ENCODE data around the gene LCMT1.

Gene LCMT1

DNA sequence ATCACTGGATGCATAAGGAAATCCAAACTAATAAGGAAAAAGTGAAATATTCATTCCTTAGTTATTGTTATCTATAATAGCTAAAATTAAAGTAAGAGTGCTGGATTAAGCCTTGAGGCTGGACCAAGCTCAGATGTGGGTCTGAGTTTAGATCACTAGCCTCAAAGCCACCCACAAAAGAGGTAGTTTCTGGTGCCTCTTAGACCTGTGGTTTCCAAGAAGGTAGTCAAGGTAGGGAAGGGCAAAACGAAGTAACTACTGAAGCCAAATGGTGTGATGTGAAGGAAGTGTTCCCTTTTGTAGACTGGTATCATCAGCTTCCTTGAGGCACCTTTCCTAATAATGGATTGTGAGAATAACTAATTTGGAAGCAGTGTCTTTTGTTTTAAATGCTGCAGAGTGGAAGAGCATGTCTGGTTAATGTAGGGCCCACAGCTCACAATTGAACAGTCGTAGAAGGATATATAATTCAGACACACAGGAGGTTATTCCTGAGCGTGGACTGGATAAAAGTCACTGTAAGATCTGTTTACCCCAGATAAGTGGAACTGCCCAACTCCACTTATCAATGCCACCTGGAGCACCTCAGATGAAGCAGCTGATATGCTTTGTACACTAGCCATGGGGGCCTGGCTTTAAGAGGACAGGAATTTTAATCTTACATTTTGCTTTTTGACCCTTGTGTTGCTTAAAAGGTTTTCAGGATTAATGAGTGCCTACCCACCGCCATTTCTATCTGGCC lies 31.7 kb upstream of the LCMT1 start:
- Histone ChIP-seq H3K27ac (ENCODE audit: low read length) (no peak overlapping the region), H3K36me3 (ENCODE audit: control insufficient read depth in 2 of 2, insufficient read depth in 2 of 2, low read length in 2 of 2) (no peaks in the 10 kb centered on the region), H3K9ac (ENCODE audit: low read length in 2 of 2) (no peak overlapping the region), H3K4me3 (ENCODE audit: low read length in 2 of 2) (no peak overlapping the region), H3K9me3 (ENCODE audit: control insufficient read depth in 2 of 2, low read length in 2 of 2) (no peaks in the 10 kb centered on the region), H3K27me3 (ENCODE audit: control insufficient read depth in 1 of 2, insufficient read depth in 2 of 2, low read length in 2 of 2) (no peaks in the 10 kb centered on the region), H3K4me1 (ENCODE audit: control insufficient read depth, insufficient read depth, low read length) (no peaks in the 10 kb centered on the region)

- no peaks in the 10 kb centered on the region for H3K9me3 ChIP-seq (ENCODE audit: control insufficient read depth in 2 of 2, low read length in 2 of 2)
- H3K4me3 ChIP-seq (ENCODE audit: low read length in 2 of 2): no peak overlapping the region
Observed at GRCh38 chr16:25080420-25081131, 31.0 kb upstream of the LCMT1 start.

DNA sequence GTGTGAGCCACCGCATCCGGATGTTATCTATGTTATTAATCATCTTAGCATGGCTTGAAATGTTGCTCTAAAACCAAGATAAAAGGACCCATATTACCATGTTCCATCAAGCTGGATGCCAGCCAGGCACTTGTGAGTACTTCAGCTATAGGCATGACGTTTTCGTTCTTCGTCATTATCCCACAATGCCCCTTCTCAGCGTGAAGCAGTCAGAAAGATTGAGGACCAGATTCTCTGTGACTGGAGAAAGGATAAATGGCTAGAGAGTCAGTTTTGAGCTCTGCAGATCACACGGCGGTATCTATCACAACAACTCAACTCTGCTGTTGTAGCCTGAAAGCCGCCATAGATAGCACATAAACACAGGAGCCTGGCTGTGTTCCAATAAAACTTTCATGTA lies 29.8 kb upstream of the LCMT1 start:
- no peak overlapping the region for H3K27ac ChIP-seq (ENCODE audit: low read length)
- H3K4me1 ChIP-seq (ENCODE audit: control insufficient read depth, insufficient read depth, low read length): no peaks in the 10 kb centered on the region
- H3K9me3 ChIP-seq (ENCODE audit: control insufficient read depth in 2 of 2, low read length in 2 of 2): no peaks in the 10 kb centered on the region
- no peaks in the 10 kb centered on the region for H3K27me3 ChIP-seq (ENCODE audit: control insufficient read depth in 1 of 2, insufficient read depth in 2 of 2, low read length in 2 of 2)
- no peaks in the 10 kb centered on the region for H3K36me3 ChIP-seq (ENCODE audit: control insufficient read depth in 2 of 2, insufficient read depth in 2 of 2, low read length in 2 of 2)
- H3K9ac ChIP-seq (ENCODE audit: low read length in 2 of 2): no peak overlapping the region
- H3K4me3 ChIP-seq (ENCODE audit: low read length in 2 of 2): no peak overlapping the region

More at GRCh38 chr16:25080420-25081131, 31.0 kb upstream of the LCMT1 start:
- Histone ChIP-seq H3K9ac (ENCODE audit: low read length in 2 of 2) (no peak overlapping the region), H3K36me3 (ENCODE audit: control insufficient read depth in 2 of 2, insufficient read depth in 2 of 2, low read length in 2 of 2) (no peaks in the 10 kb centered on the region), H3K27ac (ENCODE audit: low read length) (no peak overlapping the region), H3K27me3 (ENCODE audit: control insufficient read depth in 1 of 2, insufficient read depth in 2 of 2, low read length in 2 of 2) (no peaks in the 10 kb centered on the region), H3K4me1 (ENCODE audit: control insufficient read depth, insufficient read depth, low read length) (no peaks in the 10 kb centered on the region)

- Histone ChIP-seq H3K4me1 (ENCODE audit: control insufficient read depth, insufficient read depth, low read length) (no peaks in the 10 kb centered on the region), H3K27ac (ENCODE audit: low read length) (no peak overlapping the region), H3K4me3 (ENCODE audit: low read length in 2 of 2) (no peak overlapping the region), H3K9me3 (ENCODE audit: control insufficient read depth in 2 of 2, low read length in 2 of 2) (no peaks in the 10 kb centered on the region), H3K36me3 (ENCODE audit: control insufficient read depth in 2 of 2, insufficient read depth in 2 of 2, low read length in 2 of 2) (no peaks in the 10 kb centered on the region), H3K27me3 (ENCODE audit: control insufficient read depth in 1 of 2, insufficient read depth in 2 of 2, low read length in 2 of 2) (no peaks in the 10 kb centered on the region), H3K9ac (ENCODE audit: low read length in 2 of 2) (no peak overlapping the region)
Observed at GRCh38 chr16:25083065-25083464, 28.5 kb upstream of the LCMT1 start.

DNA sequence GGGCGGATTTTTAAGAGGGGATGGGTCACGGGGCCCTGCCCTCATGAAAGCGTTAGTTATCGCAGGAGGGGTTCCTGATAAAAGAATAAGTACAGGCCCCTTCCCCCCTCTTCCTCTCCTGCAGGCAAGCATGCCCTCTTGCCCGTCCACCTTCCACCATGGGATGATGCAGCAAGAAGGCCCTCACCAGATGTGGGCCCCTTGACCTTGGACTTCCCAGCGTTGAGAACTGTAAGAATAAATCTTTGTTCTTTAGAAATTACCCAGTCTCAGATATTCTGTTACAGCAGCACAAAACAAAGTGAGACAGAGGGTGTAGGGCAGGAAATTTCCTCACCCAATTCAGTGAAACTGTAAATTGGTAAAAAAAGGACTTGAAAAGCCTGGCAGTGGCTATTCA lies 27.8 kb upstream of the LCMT1 start:
- H3K27ac ChIP-seq (ENCODE audit: low read length): no peak overlapping the region
- no peaks in the 10 kb centered on the region for H3K36me3 ChIP-seq (ENCODE audit: control insufficient read depth in 2 of 2, insufficient read depth in 2 of 2, low read length in 2 of 2)
- H3K27me3 ChIP-seq (ENCODE audit: control insufficient read depth in 1 of 2, insufficient read depth in 2 of 2, low read length in 2 of 2): no peaks in the 10 kb centered on the region
- no peaks in the 10 kb centered on the region for H3K9me3 ChIP-seq (ENCODE audit: control insufficient read depth in 2 of 2, low read length in 2 of 2)
- H3K4me3 ChIP-seq (ENCODE audit: low read length in 2 of 2): no peak overlapping the region
- H3K4me1 ChIP-seq (ENCODE audit: control insufficient read depth, insufficient read depth, low read length): no peaks in the 10 kb centered on the region
- no peak overlapping the region for H3K9ac ChIP-seq (ENCODE audit: low read length in 2 of 2)

DNA sequence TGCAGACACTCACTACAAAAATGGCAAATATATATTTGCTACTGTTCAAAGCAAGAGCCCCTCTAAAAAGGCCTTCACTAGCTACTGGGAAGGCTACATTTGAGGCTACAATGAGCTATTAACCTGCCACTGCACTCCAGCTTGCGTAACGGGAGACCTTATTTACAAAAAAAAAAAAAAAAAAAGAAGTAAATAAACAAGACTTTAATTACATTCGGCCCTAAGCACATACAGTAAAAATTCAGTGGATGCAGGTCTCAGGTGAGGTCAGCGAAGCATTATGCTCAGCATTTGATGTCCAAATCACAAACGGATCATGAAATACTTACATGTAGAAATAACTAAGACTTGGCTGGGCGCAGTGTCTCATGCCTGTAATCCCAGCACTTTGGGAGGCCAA lies 26.7 kb upstream of the LCMT1 start:
- Histone ChIP-seq H3K4me1 (ENCODE audit: control insufficient read depth, insufficient read depth, low read length) (no peaks in the 10 kb centered on the region), H3K27ac (ENCODE audit: low read length) (no peak overlapping the region), H3K4me3 (ENCODE audit: low read length in 2 of 2) (no peak overlapping the region), H3K27me3 (ENCODE audit: control insufficient read depth in 1 of 2, insufficient read depth in 2 of 2, low read length in 2 of 2) (no peaks in the 10 kb centered on the region), H3K9me3 (ENCODE audit: control insufficient read depth in 2 of 2, low read length in 2 of 2) (no peaks in the 10 kb centered on the region), H3K9ac (ENCODE audit: low read length in 2 of 2) (no peak overlapping the region), H3K36me3 (ENCODE audit: control insufficient read depth in 2 of 2, insufficient read depth in 2 of 2, low read length in 2 of 2) (no peaks in the 10 kb centered on the region)

DNA sequence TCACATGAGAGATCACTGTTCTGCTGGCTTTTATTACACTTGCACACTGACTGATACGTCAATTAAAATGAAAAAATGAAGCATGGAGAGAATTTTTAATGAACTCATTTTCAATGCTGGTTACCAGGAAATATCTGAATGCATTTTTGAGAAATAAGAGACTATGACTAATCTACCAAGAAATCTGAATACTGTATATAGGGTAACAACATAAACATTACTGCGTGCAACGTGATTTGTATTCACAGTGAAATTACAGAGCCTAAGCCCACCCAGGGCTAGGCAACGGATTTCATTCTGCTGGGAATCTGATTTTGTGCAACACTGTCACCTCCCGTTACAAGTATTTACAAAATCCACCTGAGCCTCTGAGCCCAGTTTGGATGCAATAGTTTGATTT lies 23.8 kb upstream of the LCMT1 start:
- Histone ChIP-seq H3K27ac (ENCODE audit: low read length) (no peak overlapping the region), H3K4me1 (ENCODE audit: control insufficient read depth, insufficient read depth, low read length) (no peaks in the 10 kb centered on the region), H3K9ac (ENCODE audit: low read length in 2 of 2) (no peak overlapping the region), H3K36me3 (ENCODE audit: control insufficient read depth in 2 of 2, insufficient read depth in 2 of 2, low read length in 2 of 2) (no peaks in the 10 kb centered on the region), H3K27me3 (ENCODE audit: control insufficient read depth in 1 of 2, insufficient read depth in 2 of 2, low read length in 2 of 2) (no peaks in the 10 kb centered on the region), H3K9me3 (ENCODE audit: control insufficient read depth in 2 of 2, low read length in 2 of 2) (no peaks in the 10 kb centered on the region), H3K4me3 (ENCODE audit: low read length in 2 of 2) (no peak overlapping the region)

- no peak overlapping the region for H3K9ac ChIP-seq (ENCODE audit: low read length in 2 of 2)
- no peaks in the 10 kb centered on the region for H3K27me3 ChIP-seq (ENCODE audit: control insufficient read depth in 1 of 2, insufficient read depth in 2 of 2, low read length in 2 of 2)
- no peaks in the 10 kb centered on the region for H3K9me3 ChIP-seq (ENCODE audit: control insufficient read depth in 2 of 2, low read length in 2 of 2)
- no peak overlapping the region for H3K4me3 ChIP-seq (ENCODE audit: low read length in 2 of 2)
- no peak overlapping the region for H3K27ac ChIP-seq (ENCODE audit: low read length)
- no peaks in the 10 kb centered on the region for H3K36me3 ChIP-seq (ENCODE audit: control insufficient read depth in 2 of 2, insufficient read depth in 2 of 2, low read length in 2 of 2)
- H3K4me1 ChIP-seq (ENCODE audit: control insufficient read depth, insufficient read depth, low read length): no peaks in the 10 kb centered on the region
Observed at GRCh38 chr16:25089351-25089750, 22.2 kb upstream of the LCMT1 start.

- no peaks in the 10 kb centered on the region for H3K27me3 ChIP-seq (ENCODE audit: control insufficient read depth in 1 of 2, insufficient read depth in 2 of 2, low read length in 2 of 2)
- H3K36me3 ChIP-seq (ENCODE audit: control insufficient read depth in 2 of 2, insufficient read depth in 2 of 2, low read length in 2 of 2): no peaks in the 10 kb centered on the region
- no peaks in the 10 kb centered on the region for H3K4me1 ChIP-seq (ENCODE audit: control insufficient read depth, insufficient read depth, low read length)
- no peaks in the 10 kb centered on the region for H3K9me3 ChIP-seq (ENCODE audit: control insufficient read depth in 2 of 2, low read length in 2 of 2)
- no peak overlapping the region for H3K27ac ChIP-seq (ENCODE audit: low read length)
- no peak overlapping the region for H3K9ac ChIP-seq (ENCODE audit: low read length in 2 of 2)
- no peak overlapping the region for H3K4me3 ChIP-seq (ENCODE audit: low read length in 2 of 2)
Observed at GRCh38 chr16:25092441-25092840, 19.1 kb upstream of the LCMT1 start.

DNA sequence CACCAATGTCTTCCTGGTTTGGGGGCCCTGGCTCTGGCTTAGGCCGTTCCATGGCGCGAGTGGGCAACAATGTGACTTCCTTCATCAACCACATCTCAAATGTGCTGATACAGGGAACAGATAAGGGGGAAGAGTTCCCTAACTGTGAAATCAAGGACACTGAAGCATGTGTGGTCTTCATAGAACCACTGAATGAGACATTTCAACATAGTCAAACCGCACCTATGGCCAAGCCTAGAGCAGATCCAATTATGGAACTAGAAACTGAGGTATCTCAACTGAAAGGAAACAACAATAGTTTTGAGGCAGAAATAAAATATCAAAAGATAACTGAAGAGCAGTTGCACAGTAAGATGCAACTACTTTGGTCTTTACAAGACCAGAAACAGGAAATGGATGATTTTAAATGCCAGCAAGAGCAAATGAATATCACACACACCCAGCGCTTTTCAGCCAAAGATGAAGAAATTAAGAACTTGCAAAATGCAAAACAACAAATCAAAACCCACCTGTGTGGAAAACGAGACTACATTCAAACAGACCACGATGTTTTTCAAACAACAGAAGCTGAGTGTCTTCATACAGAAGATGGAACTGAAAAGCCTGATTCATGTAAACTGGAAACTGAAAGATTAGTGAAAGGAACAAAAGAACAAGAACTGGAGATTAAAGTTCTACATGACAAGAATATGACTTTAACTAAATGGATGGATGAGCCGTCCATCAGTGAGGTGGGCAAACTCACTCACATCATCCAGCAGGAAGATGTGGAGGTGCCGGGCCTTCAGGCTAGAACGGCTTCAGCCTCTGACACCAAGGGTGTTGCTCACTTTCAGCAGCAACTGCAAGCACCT lies 18.1 kb upstream of the LCMT1 start:
- Histone ChIP-seq H3K27me3 (ENCODE audit: control insufficient read depth in 1 of 2, insufficient read depth in 2 of 2, low read length in 2 of 2) (no peaks in the 10 kb centered on the region), H3K4me1 (ENCODE audit: control insufficient read depth, insufficient read depth, low read length) (no peaks in the 10 kb centered on the region), H3K27ac (ENCODE audit: low read length) (no peak overlapping the region), H3K4me3 (ENCODE audit: low read length in 2 of 2) (no peak overlapping the region), H3K9ac (ENCODE audit: low read length in 2 of 2) (no peak overlapping the region), H3K9me3 (ENCODE audit: control insufficient read depth in 2 of 2, low read length in 2 of 2) (no peaks in the 10 kb centered on the region), H3K36me3 (ENCODE audit: control insufficient read depth in 2 of 2, insufficient read depth in 2 of 2, low read length in 2 of 2) (no peaks in the 10 kb centered on the region)

Data from stomach smooth muscle (tissue), 2 donors.